NCI-H1048 (cell line): ENCODE measurements around the gene MLIP.

Experiments used
- DNase-seq: peaks from one replicate; lab custom pipeline; 2025; lab: John Stamatoyannopoulos, UW

Gene MLIP

GRCh38 chr6:54095723-54096122 lies 15.5 kb upstream of the MLIP start:
- no peak for DNase-seq

GRCh38 chr6:54096811-54097210 lies 14.4 kb upstream of the MLIP start:
- DNase-seq: no peak

GRCh38 chr6:54097753-54098152 lies 13.5 kb upstream of the MLIP start:
- DNase-seq: no peak

- no peak for DNase-seq
Observed at GRCh38 chr6:54098450-54099044, 12.7 kb upstream of the MLIP start.

- DNase-seq: no peak
Observed at GRCh38 chr6:54099225-54099624, 12.0 kb upstream of the MLIP start.

GRCh38 chr6:54100411-54101006 lies 10.7 kb upstream of the MLIP start:
- DNase-seq: no peak

- DNase-seq: no peak
Observed at GRCh38 chr6:54102238-54102637, 9.0 kb upstream of the MLIP start.

GRCh38 chr6:54103497-54103896 lies 7.7 kb upstream of the MLIP start:
- DNase-seq: no peak

GRCh38 chr6:54106727-54107126 lies 4.5 kb upstream of the MLIP start:
- DNase-seq: no peak

- no peak for DNase-seq
Observed at GRCh38 chr6:54107470-54108090, 3.7 kb upstream of the MLIP start.

- DNase-seq: no peak
Observed at GRCh38 chr6:54108271-54108670, 3.0 kb upstream of the MLIP start.

GRCh38 chr6:54109586-54109985 lies 1.7 kb upstream of the MLIP start:
- DNase-seq: no peak

- DNase-seq: no peak
Observed at GRCh38 chr6:54112151-54112650, 958 bp downstream of the MLIP start.

- DNase-seq: no peak
Observed at GRCh38 chr6:54114991-54115390, 3.7 kb downstream of the MLIP start.

GRCh38 chr6:54115966-54116365 lies 4.7 kb downstream of the MLIP start:
- no peak for DNase-seq

- DNase-seq: no peak
Observed at GRCh38 chr6:54118117-54118516, 6.9 kb downstream of the MLIP start.

- DNase-seq: no peak
Observed at GRCh38 chr6:54125493-54125892, 14.2 kb downstream of the MLIP start.

GRCh38 chr6:54130179-54130578 lies 18.9 kb downstream of the MLIP start:
- no peak for DNase-seq

- no peak for DNase-seq
Observed at GRCh38 chr6:54132587-54132986, 21.3 kb downstream of the MLIP start.

- DNase-seq: no peak
Observed at GRCh38 chr6:54133186-54133585, 21.9 kb downstream of the MLIP start.

GRCh38 chr6:54134935-54135334 lies 23.7 kb downstream of the MLIP start:
- no peak for DNase-seq

GRCh38 chr6:54135665-54136369 lies 24.6 kb downstream of the MLIP start:
- no peak for DNase-seq

GRCh38 chr6:54138795-54139194 lies 27.6 kb downstream of the MLIP start:
- DNase-seq: no peak
